GM18519 (cell line): ENCODE data around the gene CST9.

Source experiments
- ATAC-seq: cut with Tn5 transposase; IDR thresholded peaks from one replicate; pipeline ENCODE4 v1.9.1; 2021; ENCODE audit warnings: mild to moderate bottlenecking, moderate library complexity; ENCODE audit not compliant: unreplicated experiment, low FRiP score

CST9 gene, protein sequence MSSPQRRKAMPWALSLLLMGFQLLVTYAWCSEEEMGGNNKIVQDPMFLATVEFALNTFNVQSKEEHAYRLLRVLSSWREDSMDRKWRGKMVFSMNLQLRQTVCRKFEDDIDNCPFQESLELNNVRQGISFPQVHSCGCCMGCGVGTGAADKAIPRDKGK

DNA sequence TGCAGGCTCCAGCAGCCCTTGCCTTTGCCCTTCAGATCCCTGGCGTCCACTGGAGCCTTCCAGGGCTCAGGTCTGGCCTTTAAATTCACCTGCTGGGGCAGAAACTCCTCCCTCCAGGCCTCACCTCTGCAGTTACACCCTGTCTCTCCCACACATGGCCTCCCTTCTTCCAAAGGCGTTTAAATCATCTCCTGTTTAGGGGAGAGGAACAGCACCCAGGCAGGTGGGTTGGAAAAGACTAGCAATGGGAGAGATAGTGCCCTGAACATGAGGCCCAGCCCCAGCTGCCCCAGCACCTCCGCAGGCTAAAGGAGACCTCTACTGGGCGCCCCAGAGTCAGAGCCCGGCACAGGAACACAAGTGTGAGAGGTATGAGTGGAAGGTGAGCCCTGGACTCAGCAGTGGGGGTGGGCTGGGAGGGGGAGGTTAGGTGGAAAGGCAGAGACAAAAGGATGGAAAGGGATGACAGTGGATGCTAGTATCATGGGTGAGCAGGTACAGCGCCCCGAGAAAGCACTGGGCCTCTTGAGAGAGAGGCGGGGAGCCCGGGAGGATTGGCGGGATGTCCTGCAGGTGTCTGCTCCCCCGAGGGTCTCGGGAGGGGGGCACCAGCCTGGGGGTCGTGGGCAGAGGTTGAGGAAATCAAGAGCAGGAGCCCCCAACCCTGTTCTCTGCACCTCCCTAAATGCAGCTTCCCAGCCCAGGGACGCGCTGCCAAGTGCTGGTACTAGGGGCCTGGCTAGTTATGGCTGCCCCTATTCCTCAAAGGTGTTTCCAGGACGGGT lies at the start of gene CST9:
TSS of gene CST9 (minus strand) at position 51 of the 785 bp plus-strand sequence. CDS start 53 bp downstream, outside the sequence.
- no peak for ATAC-seq

DNA sequence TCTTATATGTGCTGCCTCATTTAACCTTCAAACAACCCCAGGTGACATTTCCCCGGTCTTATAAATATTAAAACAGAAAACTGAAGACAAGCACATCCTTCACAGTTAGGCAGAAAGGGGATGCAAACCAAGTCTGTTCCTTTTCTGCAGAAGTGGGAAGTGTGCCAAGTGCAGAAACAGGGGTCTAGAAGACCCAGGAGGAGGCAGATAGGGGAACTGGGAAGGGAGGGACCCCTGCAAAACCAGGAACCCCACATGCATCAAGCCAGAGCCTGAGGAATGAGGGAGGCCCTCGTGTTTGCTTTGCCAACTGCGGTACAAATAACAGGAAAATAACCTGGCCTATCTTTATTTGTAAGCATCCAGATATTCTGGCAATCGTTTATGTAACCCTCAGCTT lies 49.0 kb upstream of the CST9 start:
- ATAC-seq = no peak

DNA sequence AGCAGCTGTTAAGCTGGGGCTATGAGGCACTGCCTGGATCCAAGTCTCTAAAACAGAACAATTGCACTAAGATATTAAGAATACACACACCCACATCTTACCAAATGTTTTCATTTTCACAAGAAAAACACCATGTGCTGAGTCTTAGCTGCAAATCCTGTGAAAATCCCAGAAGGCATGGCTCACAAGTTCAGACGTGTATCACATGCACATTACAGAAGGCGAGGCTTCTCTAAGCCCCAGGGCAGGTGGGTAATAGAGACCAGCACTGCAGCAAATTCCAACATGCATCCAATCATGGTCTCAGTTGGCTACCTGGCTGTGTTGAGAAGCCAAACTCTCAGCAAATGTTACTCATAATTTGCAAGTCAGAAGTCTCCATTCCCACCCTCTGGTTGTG lies 48.3 kb upstream of the CST9 start:
- no peak for ATAC-seq

DNA sequence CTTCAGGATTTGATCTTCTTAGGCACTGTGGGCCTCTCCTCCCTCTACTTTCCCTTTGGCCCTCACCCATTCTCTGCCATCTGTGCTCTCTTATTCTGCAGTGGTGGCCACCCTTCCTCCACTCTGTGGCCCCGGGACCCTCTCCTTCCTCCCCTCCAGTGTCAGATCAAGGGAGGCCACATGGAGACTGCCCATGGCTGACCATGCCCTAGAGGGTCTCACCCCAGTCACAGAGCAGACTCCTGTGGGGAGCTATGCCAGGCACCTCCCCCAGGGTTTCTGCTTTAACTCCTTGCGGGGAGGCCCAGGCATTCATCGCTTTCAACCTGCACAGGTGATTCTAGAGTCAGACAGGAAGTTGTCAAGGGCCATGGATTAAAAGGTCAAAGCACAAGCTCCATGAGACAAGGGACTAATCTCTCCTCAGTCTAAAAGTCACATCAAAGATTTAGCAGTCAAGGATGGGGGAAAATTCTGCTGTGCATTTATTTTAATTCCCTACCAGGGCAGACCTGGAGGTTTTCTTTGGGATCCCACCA lies 47.8 kb upstream of the CST9 start:
- no peak for ATAC-seq

DNA sequence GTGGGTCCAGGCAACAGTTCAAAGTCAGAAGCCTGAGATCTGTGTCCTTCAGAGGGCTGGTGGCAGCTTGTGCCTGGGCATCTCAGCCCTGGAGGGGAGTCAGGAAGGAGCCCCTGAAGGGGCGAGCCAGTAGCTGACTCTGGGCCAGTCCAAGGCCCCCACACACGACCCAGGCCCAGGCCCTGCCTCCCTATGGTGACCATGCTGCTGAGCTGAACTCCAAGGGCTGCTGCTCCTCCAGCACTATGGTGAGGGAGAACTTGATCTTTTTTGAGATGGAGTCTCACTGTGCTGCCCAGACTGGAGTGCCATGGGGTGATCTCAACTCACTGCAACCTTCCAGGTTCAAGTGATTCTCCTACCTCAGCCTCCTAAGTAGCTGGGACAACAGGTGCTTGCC lies 47.2 kb upstream of the CST9 start:
- no peak for ATAC-seq

DNA sequence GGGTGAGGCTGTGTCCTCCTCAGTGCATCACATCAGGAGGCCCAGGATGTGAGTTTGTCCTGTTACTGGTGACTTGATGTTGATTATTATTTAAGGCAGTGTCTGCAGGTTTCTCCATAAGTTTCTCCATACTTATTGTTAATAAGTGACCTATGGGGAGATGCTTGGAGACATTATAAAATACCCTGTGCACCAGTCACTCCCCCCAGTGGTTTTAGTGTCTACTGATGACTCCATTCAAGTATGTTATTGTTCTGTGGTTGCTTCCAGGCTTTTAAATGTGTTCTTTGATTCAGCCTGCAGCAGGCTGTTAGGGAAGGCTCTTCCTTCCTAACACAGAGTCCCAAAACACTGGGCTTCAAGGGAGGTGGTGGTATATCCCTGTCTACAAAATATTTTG lies 46.7 kb upstream of the CST9 start:
- ATAC-seq = no peak

DNA sequence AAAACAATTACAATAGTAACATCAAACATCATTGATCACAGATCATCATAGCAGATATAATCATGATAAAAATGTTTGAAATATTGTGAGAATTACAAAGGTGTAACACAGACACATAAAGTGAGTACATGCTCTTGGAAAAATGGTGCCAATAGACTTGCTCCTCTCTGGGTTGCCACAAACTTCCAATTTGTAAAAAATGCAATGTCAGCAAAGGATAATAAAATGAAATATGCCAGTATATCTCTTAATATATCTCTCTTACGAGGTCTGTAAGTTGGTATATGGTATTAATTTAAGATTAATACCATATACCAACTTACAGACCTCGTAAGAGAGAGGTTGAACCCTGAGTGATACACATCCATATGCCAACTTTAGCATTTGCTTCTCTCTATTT lies 45.4 kb upstream of the CST9 start:
- no peak for ATAC-seq

DNA sequence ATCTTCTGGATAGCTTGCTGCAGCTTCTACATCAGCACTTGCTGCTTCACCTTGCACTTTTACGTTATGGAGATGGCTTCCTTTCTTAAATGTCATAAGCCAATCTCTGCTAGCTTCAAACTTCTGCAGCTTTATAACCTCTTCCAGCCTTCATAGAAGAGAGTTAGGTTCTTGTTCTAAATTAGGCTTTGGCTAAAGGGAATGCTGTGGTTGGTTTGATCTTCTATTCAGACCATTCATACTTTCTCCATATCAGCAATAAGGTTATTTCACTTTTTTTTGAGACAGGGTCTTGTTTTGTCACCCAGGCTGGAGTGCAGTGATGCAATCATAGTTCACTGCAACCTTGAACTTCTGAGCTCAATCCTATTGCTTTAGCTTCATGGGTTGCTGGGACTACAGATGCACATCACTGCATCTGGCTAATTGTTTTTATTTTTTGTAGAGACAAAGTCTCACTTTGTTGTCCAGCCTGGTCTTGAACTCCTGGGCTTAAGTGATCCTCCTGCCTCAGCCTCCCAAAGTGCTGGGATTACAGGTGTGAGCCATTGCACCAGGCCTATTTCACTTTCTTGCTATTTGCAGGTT lies 44.2 kb upstream of the CST9 start:
- ATAC-seq = no peak

DNA sequence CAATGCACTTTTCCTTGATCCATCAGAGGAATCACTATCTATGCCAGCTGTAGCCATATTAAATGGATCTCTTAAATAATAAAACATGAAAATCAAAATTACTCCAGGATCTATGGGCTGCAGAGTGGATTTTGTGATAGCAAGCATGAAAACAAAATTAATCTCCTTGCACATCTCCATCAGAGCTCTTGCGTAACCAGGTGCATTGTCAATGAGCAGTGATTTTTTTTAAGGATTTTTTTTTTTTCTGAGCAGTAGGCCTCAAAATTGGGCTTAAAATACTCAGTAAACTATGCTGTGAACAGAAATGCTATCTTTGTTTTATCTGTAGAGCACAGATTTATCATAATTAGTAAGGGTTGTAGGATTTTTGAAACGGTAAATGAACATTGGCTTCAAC lies 43.5 kb upstream of the CST9 start:
- no peak for ATAC-seq

DNA sequence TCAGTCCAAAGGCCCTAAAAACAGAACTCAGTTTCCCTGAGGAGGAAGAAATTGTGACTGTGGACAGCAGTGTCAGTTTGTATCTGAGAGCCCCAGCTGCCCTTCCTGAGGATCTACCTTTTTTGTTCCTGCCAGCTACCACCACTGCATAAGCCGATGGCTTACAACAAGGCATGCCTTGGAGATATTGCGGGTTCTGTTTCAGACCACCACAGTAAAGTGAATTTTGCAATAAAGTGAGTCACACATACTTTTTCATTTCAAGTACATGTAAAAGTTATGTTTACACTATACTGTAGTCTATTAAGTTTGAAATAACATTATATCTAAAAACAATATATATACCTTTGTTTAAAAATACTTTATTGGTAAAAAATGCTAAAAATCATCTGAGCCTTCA lies 41.6 kb upstream of the CST9 start:
- ATAC-seq = no peak

DNA sequence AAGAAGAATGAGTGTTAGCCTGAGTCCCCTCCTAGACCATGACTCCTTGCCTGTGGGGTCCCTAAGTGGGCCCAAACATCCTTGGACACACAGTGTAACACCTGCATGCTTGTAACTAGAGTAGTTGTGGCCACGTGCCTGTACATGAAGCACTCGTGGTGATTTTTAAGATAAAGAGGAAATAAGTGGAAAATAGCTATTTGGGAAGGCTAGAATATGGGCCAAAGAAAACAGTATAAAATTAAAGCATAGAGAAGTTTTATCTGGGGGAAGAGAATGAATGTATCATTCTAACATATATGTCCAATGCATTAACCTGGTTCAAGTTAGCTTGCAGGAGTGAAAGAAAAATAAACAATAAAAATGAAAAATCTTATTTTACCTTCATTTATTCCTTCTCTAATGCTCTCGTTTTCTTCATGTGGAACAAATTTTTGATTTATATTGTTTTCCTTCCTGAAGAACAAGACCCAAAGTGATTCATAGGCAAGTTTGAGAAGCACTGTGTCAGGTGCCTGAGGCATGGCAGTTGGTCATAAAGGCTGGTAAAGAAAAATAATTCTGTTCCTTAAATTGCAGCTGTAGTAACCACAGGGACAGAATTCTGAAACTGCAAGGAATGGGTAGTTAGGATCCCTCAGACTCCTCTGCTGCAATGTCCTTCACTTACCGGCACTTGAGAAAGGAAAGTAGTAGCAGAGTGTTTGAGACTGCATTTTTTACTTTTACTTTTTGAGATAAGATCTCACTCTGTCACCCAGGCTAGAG lies 40.6 kb upstream of the CST9 start:
- ATAC-seq = no peak

DNA sequence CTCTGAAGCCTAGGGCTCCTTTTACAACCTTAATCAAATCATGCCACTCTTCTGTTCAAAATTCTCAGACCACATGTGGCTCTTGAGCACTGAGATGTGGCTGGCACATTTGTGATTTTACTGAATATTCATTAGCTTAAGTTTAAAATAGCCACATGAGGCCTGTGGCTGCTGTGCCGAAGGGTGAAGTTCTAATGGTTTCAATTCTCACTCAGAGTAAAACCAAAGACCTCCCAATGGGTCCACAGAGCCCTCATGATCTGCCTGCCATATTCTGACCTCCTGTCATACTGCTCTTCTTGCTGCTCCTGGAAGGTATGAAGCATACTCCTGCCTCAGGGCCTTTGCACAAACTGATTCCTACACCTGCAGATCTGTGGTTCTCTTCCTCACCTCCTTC lies 39.9 kb upstream of the CST9 start:
- no peak for ATAC-seq

DNA sequence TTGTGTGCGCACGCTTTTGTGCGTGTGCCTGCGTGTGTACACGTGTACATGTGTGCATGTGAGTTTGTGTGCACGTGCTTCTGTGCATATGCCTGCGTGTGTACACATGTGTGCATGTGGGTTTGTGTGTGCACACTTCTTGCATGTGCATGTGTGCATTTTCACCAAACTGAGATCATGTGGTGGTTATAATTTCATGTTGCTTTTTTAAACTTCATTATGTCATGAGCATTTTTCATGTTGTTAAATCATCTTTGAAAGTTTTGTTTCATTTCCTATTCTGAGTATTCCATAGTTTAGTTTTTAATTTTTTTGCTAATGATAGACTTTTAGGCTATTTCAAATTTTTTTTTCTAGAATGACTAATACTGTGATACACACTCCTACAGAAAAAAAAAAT lies 38.4 kb upstream of the CST9 start:
- no peak for ATAC-seq

DNA sequence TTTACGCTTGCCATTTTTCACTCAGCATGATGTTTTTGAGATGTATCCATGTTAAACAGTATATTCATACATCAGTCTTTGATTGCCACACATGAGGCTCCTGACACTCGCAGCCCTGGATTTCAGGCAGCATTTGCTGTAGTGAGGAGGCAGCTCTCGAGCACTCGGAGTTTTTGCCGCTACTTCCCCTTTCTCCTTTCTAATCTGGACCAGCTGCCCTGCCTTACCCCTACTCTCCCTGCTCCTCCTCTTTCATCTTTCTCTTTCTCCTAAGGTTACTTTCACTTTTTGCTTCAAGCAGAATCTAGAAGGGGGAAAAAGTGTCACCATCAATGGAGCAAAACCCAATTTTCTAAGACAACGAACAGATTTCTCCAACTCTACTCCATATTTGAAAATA lies 37.9 kb upstream of the CST9 start:
- ATAC-seq = no peak

DNA sequence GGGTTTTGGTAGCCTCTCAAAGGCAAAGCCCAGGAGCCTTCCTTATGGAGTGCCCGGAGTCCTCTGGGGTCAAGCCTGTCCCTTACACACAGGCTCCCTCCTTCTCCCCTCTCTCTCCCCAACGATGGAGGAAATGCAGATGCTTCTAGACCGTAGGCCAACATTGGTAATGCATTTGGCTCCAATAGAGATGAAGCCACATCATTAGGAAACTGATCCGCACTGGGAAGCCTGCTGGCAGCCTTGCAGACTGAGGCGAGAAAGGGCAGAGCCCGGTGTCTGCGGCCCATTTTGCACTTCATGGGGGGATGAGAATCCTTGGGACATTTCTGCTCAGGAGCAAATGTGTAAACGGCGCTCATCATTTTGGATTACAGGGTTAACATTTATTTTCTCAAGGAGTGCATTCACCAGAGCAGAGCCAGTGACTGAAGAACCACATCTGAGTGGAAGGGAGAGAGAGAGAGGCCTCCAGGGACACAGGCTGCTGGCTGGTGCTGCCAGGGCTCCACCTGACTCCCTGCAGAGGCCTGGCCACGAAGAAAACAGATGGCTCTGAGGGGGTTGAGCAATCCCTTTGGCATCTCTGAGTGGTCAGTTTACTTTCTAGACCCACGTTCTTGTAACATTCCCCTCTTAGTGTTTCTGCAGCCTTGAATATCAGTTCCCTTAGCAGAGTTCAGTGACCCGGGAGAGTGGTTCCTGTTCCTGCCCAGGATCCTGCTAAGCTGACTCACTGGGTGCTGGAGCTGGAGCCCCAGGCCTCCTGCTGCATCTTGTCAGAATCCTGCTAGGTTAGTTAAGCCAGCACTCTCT lies 36.4 kb upstream of the CST9 start:
- no peak for ATAC-seq

DNA sequence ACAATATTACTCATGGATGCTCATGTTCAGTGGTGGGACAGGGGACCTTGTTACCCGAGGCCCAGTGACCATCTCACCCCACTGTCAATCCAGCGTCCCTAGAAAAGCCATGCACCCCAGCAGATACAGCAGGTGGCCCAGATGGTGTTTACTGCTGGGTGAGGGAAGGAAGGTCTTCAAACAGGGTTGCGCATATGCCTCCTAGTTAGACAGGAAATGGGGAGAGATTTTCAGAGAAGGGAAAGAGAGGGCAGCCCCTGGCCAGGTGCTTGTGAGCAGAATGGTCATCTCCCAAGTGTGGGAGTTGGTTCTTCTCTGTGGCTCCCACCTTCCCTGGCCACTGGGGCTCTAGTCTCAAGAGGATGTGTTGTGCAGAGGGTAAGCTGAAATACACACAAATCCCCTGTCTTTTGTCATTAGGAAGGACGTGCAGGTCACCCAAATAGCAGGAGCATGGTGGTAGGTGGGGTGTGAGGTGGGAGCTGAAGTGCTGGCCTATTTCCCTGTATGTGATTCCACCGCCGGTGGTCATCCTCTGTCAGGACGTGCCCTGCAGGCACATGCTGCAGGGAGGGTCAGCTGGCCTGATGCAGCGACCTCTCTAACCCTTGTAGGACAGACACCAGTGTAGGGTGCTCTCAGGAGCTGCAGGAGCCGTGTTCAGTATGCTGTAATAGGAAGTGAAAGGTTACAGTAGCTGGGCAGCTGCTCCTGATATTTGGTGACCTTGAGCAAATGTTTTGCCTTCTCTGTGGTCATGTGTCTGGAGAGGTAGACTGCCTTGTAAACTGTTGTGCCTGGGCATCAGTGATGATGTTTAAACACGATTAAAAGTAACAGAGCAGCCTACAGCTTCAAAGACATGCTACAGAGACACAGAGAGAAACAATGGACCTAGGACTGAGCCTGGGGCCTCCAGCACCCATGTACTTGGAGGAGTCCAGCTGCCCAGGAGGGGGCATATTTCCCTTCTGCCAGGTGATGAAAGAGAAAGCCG lies 35.3 kb upstream of the CST9 start:
- ATAC-seq = no peak

DNA sequence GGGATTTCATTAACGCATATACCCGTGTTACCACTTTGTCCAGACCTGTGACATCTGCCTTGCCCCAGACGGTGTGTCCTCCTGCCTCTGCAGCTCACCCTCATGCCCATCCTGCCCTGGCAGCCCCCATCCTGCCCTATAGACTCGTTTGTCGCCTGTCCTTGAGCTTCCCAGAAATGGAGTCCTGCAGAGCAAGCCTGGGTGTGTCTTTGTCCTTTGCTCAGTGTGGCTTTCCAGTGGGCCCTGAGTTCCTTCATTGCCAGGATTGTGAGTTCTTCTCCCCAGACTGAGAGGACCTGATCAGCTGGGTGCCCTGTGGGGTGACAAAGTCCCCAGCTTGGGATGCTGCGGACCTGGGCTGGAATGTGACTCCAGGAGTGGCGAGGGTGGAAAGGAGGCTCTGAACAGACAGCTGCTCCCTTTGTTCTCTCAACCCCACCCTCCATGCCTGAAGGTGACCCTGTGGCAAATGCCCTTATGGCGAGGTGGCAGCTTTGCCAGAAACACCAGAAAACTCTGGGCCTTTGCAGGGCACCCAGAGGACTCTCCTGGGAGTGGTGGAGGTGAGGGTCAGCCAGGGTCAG lies 34.4 kb upstream of the CST9 start:
- no peak for ATAC-seq

DNA sequence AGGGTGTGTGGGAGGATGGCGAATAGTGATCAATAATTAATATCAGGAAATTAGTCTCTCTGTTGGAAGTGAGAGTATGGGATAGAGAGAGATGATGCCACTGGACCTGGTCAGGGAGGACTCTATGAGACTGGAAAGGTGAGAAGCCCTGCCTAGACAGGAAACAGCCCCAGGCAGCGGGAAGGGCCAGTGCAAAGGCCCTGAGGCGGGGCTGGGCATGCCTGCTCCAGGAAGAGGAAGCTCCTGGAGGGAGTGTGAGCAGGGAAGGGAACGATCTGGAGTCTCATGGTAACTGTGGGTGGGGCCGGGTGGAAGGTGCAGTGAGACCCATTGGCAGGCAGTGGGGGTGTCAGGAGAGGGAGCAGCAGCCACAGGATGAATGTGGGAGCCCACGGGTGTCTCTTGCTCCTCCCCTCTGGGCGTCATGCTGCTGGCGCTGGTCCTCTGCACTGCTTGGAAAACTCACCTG lies 33.8 kb upstream of the CST9 start:
- no peak for ATAC-seq

DNA sequence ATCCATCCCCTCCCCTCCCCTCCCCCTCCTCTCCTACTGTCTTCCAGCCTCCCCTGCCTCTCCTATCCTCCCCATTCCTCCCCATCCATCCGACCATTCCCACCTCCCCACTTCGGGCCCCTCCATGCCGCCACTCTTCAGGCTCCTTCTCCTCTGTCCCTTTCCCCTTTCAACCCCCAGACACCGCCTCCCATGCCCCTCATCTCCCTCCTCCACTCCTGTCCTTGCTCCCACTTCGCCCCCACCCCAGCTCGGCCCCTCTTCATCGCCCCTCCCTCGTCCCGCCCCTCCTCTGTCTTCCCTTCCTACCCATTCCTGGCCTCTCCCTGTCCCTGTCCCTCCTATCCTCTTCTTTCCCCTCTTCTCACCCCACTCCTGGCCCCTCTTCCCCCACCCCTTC lies 32.6 kb upstream of the CST9 start:
- ATAC-seq = no peak
